Sigmoid colon (tissue), 7 donors: ENCODE results near the gene ZFP92. TPM values are rescaled to one million over a fixed set of nuclear protein-coding genes. Genes with fewer than 3 reads are reported as not detected.
A peak's percentile ranks its signal among the peaks of the same experiment; 100 is the strongest.

ENCODE experiments used
- DNase-seq: peaks from one replicate; pipeline ENCODE4 v3.0.0-alpha.2; 2019
- H3K27ac ChIP-seq, 4 donors: fragments of 200-600 bp; sonication (generic); one replicate each; pipeline ENCODE4 v1.5.1; 2016 to 2019; ENCODE audit warnings: mild to moderate bottlenecking in 1 of 4
- H3K27me3 ChIP-seq, 3 donors: fragments of 200-600 bp; sonication (generic); one replicate each; pipeline ENCODE4 v1.5.1; 2019; ENCODE audit warnings: mild to moderate bottlenecking in 1 of 3
- H3K36me3 ChIP-seq, 4 donors: fragments of 200-600 bp; sonication (generic); one replicate each; pipeline ENCODE4 v1.5.1; 2016 to 2019
- H3K4me1 ChIP-seq, 4 donors: fragments of 200-600 bp; sonication (generic); one replicate each; pipeline ENCODE4 v1.5.1; 2017 to 2019
- H3K4me3 ChIP-seq, 4 donors: fragments of 200-600 bp; sonication (generic); one replicate each; pipeline ENCODE4 v1.5.1; 2017 to 2019; ENCODE audit warnings: mild to moderate bottlenecking in 2 of 4, moderate library complexity in 1 of 4
- H3K9me3 ChIP-seq, 4 donors: fragments of 200-600 bp in 3 of 4; sonication (generic) in 3 of 4; one replicate each; pipeline versions ENCODE4 v1.5.1 to v1.6.1; 2013 to 2019
- CTCF ChIP-seq, 4 experiments: fragments of 450-650 bp in 3 of 4; fragments of 200-600 bp in 1 of 4; IDR thresholded peaks; one replicate each; pipeline ENCODE4 v1.5.1; 2016 to 2019; ENCODE audit warnings: antibody characterized with exemption in 4 of 4, mild to moderate bottlenecking in 3 of 4, moderate library complexity in 2 of 4
- EP300 ChIP-seq, 4 donors: sonication (generic); formaldehyde crosslinking; IDR thresholded peaks; one replicate each; pipeline ENCODE4 v1.6.1; 2017; ENCODE audit warnings: antibody characterized with exemption in 4 of 4
- POLR2A ChIP-seq, 2 donors: fragments of 450-650 bp; IDR thresholded peaks; one replicate each; pipeline ENCODE4 v1.6.1; 2016; ENCODE audit warnings: antibody characterized with exemption in 2 of 2, mild to moderate bottlenecking in 2 of 2, moderate library complexity in 2 of 2
- POLR2AphosphoS5 ChIP-seq, 4 donors: sonication (generic); formaldehyde crosslinking; IDR thresholded peaks; one replicate each; pipeline ENCODE4 v1.6.1; 2017; ENCODE audit warnings: antibody characterized with exemption in 4 of 4
- WGBS, 2 donors: extraction: QIAGEN DNeasy Blood & Tissue Kit; methylation state at CpG; one replicate each; pipeline ENCODE4 v1.1.7; 2013; 5-methylcytosine and 5-hydroxymethylcytosine counted together
- intact Hi-C: fragments of 100-400 bp; cut with DNase I; formaldehyde crosslinking; loops from one replicate; pipeline ENCODE4 v1.15.1; 2023
- polyA plus RNA-seq, 3 donors: library from polyadenylated mRNA; stranded (reverse); fragments of 200-250 nt; gene quantifications; one replicate each; pipeline ENCODE4 v1.2.3, GENCODE V29; 2013
- total RNA-seq, 4 donors: library from RNA; depleted of rRNA; stranded (reverse); fragments of >200 nt; gene quantifications; one replicate each; pipeline ENCODE4 v1.1.0, GENCODE V29; 2016
- donor health status: healthy with polysubstance abuse.
- donor health status: Bipolar disorder and iron deficiency.
- donor health status: healthy.

ZFP92 gene
- total and polyA plus RNA-seq, 7 donors, result 0.35 to 2.2 (median 1.9) TPM; not detected in 2

GRCh38 chrX:153413731-153414130, 2.5 kb downstream of the ZFP92 start:
- no peak for DNase-seq
- Histone ChIP-seq H3K4me3 (no peak overlapping the region), H3K4me1 (peaks cover 0 to 14% (median 5%) of the 10 kb centered on the region in 4 donors), H3K36me3 (no peaks in the 10 kb centered on the region), H3K27me3 (no peaks in the 10 kb centered on the region), H3K27ac (no peak overlapping the region), H3K9me3 (no peaks in the 10 kb centered on the region)
- intact Hi-C loops, result no loop called here
- TF ChIP-seq CTCF (IDR thresholded peaks at IDR 0.05) (no peak), EP300 (IDR thresholded peaks at IDR 0.05) (no peak), POLR2AphosphoS5 (IDR thresholded peaks at IDR 0.05) (no peak), POLR2A (IDR thresholded peaks at IDR 0.05) (no peak)
- 92 to 94% methylated on average over 11 of the region's 11 CpGs for WGBS, 2 donors

GRCh38 chrX:153414856-153415510, 3.7 kb downstream of the ZFP92 start:
- TF ChIP-seq POLR2A (IDR thresholded peaks at IDR 0.05) (no peak), EP300 (IDR thresholded peaks at IDR 0.05) (no peak), CTCF (IDR thresholded peaks at IDR 0.05) (no peak), POLR2AphosphoS5 (IDR thresholded peaks at IDR 0.05) (peak; percentile 40 to 67 (median 54))
- Histone ChIP-seq H3K27me3 (no peaks in the 10 kb centered on the region), H3K36me3 (no peaks in the 10 kb centered on the region), H3K9me3 (no peaks in the 10 kb centered on the region), H3K4me3 (no peak overlapping the region), H3K4me1 (peaks cover 0 to 14% (median 5%) of the 10 kb centered on the region in 4 donors), H3K27ac (peak overlapping the region; percentile 22 to 51 (median 38))
- intact Hi-C loops, result no loop called here
- no peak for DNase-seq
- 77 to 82% methylated on average over 9 of the region's 9 CpGs for WGBS, 2 donors

DNA sequence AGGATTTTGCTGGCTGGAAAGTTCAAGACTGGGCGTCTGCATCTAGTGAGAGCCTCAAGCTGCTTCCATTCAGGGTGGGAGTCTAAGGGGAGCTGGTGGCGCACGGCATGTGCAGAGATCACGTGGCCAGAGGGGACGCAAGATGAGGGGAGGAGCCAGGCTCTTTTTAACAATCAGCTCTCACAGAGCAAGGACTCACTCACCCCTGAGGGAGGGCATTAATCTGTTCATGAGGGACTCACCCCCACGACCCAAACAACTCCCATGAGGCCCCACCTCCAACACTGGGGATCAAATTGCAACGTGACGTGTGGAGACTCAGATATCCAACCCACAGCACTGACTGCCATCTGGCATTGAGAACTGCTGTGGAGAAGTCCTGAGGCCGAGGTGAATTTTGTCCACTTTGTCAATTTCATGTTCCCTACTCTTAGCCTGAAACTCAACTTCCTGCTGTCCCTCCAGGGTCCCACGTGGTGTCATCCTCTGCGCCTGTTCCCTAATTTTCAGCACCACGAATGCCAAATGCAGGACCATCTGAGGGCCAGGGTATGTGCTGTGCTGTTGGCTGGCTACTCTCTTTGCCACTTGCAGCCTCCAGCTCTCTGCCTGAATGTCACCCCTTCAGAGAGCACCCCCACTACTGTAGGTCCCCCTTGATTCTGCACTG, 5.6 kb downstream of the ZFP92 start:
- no peak for DNase-seq
- intact Hi-C loops, result no loop called here
- TF ChIP-seq EP300 (IDR thresholded peaks at IDR 0.05) (no peak), POLR2AphosphoS5 (IDR thresholded peaks at IDR 0.05) (no peak)

GRCh38 chrX:153417637-153418036, 6.4 kb downstream of the ZFP92 start:
- DNase-seq, result no peak
- no peaks in the 10 kb centered on the region for H3K36me3 ChIP-seq
- TF ChIP-seq POLR2AphosphoS5 (IDR thresholded peaks at IDR 0.05), result no peak
- no peak for TF ChIP-seq EP300 (IDR thresholded peaks at IDR 0.05)
- TF ChIP-seq POLR2A (IDR thresholded peaks at IDR 0.05), result no peak
- TF ChIP-seq CTCF (IDR thresholded peaks at IDR 0.05), result no peak
- no peak overlapping the region for H3K27ac ChIP-seq
- H3K4me1 ChIP-seq, result peaks cover 0 to 2% (median 0%) of the 10 kb centered on the region in 4 donors
- 91 to 92% methylated on average over 8 of the region's 8 CpGs for WGBS, 2 donors
- intact Hi-C loops, result no loop called here
- H3K4me3 ChIP-seq, result no peak overlapping the region
- H3K9me3 ChIP-seq, result no peaks in the 10 kb centered on the region
- H3K27me3 ChIP-seq, result no peaks in the 10 kb centered on the region

More for the DNA sequence above, 5.6 kb downstream of the ZFP92 start:
- Histone ChIP-seq H3K27me3 (no peaks in the 10 kb centered on the region), H3K4me3 (no peak overlapping the region), H3K27ac (no peak overlapping the region), H3K36me3 (no peaks in the 10 kb centered on the region), H3K4me1 (peaks cover 0 to 9% (median 3%) of the 10 kb centered on the region in 4 donors), H3K9me3 (no peaks in the 10 kb centered on the region)
- WGBS, 2 donors, result 71 to 74% methylated on average over 12 of the region's 12 CpGs

DNA sequence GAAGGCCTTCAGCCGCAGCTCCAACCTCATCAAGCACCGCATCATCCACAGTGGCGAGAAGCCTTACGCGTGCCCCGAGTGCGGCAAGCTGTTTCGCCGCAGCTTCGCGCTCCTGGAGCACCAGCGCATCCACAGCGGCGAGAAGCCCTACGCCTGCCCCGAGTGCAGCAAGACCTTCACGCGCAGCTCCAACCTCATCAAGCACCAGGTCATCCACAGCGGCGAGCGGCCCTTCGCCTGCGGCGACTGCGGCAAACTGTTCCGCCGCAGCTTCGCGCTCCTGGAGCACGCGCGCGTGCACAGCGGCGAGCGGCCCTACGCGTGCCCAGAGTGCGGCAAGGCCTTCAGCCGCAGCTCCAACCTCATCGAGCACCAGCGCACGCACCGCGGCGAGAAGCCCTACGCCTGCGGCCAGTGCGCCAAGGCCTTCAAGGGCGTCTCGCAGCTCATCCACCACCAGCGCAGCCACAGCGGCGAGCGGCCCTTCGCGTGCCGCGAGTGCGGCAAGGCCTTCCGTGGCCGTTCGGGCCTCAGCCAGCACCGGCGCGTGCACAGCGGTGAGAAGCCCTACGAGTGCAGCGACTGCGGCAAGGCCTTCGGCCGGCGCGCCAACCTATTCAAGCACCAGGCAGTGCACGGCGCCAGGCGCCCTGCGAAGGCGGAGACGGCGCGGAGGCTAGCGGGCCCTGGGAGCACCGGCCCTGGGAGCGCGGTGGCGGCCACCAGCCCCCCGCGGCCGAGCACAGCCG, 9.8 kb downstream of the ZFP92 start:
- H3K4me1 ChIP-seq, result no peaks in the 10 kb centered on the region
- no peaks in the 10 kb centered on the region for H3K9me3 ChIP-seq
- no peak for TF ChIP-seq CTCF (IDR thresholded peaks at IDR 0.05)
- TF ChIP-seq EP300 (IDR thresholded peaks at IDR 0.05), result no peak
- TF ChIP-seq POLR2A (IDR thresholded peaks at IDR 0.05), result no peak
- no peak for TF ChIP-seq POLR2AphosphoS5 (IDR thresholded peaks at IDR 0.05)
- H3K27me3 ChIP-seq, result no peaks in the 10 kb centered on the region
- intact Hi-C loops, result no loop called here
- WGBS, 2 donors, result 94 to 97% methylated on average over 91 of the region's 91 CpGs
- H3K4me3 ChIP-seq, result no peak overlapping the region
- DNase-seq, result no peak
- no peak overlapping the region for H3K27ac ChIP-seq
- H3K36me3 ChIP-seq, result no peaks in the 10 kb centered on the region
